GM21515 (cell line): ENCODE measurements around the gene KCNT1.

Experiments used
- ATAC-seq: cut with Tn5 transposase; IDR thresholded peaks from one replicate; pipeline ENCODE4 v1.9.1; 2021; ENCODE audit not compliant: unreplicated experiment

Gene KCNT1

GRCh38 chr9:135744333-135745070 lies 42.5 kb downstream of the KCNT1 start:
- ATAC-seq = no peak

GRCh38 chr9:135745189-135745588 lies 43.2 kb downstream of the KCNT1 start:
- no peak for ATAC-seq

GRCh38 chr9:135745686-135746324 lies 43.8 kb downstream of the KCNT1 start:
- ATAC-seq = no peak

DNA sequence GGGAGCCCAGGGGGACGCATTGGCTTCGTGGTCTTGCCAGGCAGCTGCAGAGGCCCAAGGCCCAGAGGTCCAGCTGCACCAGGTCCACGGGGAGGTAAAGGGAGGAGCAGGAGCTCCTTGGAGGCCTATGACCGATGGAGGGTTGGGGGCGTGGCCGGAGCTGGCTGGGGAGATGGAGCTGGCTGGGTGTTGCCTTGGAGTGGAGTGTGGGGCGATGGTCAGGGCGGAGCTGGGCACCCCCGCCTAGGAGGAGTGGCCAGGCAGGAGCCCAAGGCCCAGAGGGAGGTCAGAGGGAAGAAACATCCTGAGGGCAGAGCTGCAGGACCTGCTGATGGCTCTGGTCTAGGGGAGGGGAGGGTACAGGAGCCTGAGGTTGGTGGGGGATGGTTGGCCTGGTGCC lies 44.6 kb downstream of the KCNT1 start:
- ATAC-seq = no peak

DNA sequence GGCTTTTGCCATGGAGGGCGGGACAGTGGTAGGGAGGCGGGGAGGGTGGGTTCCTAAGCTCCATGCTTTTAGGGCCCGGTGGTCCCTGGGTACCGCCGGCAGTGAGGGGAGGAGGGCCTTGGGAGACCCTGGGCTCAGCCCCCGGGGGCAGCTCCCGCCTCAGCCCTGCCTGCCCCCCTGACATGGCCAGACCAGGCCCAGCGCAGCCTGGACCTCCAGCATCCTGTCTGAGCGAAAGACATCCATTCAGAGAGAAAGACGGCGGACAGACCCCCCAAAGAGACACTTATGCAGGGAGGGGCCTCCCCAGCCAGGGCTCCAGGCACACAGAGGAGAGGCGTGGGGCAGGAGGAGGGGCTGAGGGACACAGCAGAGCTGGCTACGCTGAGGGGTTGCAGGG lies 45.3 kb downstream of the KCNT1 start:
- no peak for ATAC-seq

- ATAC-seq = no peak
Measured at GRCh38 chr9:135748676-135749075, 46.7 kb downstream of the KCNT1 start.

DNA sequence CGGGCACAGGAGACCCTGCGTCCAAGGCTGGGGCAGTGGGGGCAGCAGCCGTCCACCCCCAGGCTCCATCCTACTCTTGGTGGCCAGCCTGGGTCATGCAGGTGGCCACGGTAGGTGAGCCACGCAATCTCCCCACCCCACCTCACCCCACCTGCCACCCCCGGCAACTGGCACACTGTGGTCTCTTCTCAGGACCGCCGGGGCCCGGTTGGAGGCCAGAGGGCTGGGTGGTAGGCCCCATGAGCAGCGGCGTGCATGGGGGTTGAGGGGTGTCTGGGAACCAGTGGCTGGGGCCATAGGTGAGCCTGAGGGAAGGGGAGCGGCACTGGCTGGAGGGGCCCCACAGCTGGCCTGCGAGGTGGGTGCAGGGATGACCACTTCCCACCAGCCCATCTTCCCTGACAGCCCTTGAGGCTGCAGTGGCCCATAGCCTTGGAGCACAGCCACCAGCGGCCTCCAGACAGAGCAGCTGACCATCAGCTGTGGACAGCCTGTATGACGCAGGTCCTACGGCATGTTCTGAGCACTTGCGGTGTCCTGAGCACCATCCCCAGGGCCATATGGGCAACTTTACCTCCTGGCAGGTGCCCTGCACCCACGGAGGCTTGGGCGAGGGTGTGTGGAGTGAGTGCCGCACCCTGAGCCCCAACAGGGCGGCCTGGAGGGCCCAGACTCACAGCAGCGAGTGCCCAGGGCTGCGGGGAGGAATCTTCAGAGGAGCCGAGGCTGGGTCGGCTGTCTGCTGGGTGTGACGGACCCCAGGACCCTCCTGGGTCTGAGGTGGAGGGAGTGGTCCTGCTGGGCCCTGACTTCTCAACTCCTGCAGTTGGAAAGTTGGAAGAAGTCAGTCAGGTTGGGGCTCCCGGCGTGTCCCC lies 47.4 kb downstream of the KCNT1 start:
- no peak for ATAC-seq

DNA sequence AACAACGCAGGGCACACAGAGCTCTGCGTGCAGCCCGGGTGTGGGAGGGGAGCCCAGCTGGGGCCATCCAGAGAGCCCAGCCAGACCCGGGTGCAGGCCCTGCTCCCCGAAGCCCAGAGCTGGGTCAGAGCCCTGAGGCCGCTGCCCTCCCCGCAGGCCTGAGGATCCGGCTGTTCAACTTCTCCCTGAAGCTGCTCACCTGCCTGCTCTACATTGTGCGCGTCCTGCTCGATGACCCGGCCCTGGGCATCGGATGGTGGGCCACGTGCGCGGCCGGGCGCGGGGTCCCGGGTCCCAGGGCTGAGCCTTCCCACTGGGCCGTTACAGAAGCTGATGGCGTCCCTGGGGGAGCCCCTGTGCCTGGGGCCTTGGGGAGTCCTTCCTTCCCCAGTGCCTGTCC lies 48.8 kb downstream of the KCNT1 start:
- ATAC-seq = no peak

DNA sequence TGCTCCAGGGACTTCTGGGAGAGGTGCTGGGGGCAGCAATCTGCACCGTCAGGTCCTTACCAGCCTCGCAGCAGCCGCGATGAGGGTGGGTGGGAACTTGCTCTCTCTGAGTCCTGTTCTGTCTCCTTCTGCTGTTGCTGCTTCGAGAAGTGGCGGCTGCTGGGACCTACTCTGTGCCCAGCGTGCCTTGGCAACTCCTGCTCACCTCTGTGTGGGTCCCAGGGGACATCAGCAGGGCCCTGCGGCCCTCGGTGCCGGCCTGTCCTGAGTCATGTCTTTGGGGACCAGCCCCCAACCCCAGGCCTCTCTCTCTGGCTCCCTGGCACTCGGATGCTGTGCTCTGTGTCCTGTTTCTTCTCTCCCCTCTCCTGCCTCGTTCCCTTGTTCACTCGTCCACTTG lies 49.5 kb downstream of the KCNT1 start:
- no peak for ATAC-seq

DNA sequence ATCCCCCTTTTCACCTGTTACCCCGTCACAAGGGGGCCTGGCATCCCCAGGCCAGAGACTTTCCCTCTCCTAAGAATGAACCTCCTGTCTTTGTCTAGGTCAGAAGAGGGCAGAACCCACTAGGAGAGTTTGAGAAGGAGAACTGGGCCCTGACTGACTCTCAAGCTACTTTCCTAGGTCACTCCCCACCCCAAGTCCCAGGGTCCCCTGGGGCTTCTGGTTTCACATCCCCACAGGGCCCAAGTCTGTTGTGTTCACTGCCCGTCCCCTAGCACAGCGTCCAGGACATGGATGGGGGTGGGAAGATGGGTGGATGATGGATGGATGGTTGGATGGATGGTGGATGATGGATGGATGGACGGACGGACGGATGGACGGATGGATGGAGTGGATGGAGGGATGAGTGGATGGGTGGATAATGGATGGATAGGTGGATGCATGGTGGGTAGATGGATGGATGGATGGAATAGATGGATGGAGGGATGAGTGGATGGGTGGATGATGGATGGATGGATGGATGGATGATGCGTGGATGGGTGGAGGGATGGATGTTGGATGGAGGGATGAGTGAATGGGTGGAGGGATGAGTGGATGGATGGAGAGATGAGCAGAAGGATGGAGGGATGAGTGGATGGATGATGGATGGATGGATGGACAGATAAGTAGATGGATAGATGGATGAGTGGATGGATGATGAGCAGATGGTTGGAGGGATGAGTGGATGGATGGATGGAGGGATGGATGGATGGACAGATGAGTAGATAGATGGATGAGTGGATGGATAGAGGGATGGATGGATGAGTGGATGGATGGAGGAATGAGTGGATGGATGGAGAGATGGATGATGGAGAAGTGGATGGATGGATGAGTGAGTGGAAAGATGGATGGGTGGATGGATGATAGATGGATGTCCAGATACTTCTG lies 50.6 kb downstream of the KCNT1 start:
- ATAC-seq = no peak

DNA sequence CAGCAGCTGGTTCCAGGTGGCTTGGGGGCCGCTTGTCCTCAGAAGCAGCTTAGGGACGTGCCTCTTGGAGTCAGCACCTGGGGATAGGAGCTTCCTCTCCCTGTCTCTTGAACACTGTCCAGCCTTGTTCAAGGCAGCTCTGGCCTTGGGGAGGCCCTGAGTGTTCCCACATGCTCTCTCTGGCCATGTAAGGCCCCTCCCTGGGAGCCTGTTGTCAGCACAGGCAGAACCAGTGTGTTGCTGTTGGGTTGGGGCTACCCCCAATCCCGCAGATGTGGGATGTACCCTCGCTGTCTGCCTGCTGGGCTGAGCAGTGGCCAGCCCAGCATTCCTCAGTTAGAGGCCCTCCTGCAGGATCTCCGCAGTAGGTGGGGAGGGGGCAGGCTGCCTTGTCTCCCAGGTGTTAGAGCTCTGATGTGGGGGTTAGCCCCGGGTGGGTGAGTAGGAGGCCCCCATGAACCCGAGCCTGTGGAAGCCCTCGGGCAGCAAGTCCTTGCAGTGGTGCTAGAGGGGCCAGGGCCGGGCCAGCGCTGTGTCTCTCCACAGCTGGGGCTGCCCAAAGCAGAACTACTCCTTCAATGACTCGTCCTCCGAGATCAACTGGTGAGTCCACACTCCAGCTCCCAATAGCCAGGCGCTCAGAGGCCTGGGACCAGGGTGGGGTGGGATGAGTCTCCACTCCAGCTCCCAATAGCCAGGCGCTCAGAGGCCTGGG lies 51.6 kb downstream of the KCNT1 start:
- no peak for ATAC-seq

GRCh38 chr9:135756576-135756975 lies 54.6 kb downstream of the KCNT1 start:
- ATAC-seq = no peak

GRCh38 chr9:135757356-135757755 lies 55.4 kb downstream of the KCNT1 start:
- ATAC-seq = no peak

GRCh38 chr9:135758056-135758455 lies 56.1 kb downstream of the KCNT1 start:
- ATAC-seq = no peak

DNA sequence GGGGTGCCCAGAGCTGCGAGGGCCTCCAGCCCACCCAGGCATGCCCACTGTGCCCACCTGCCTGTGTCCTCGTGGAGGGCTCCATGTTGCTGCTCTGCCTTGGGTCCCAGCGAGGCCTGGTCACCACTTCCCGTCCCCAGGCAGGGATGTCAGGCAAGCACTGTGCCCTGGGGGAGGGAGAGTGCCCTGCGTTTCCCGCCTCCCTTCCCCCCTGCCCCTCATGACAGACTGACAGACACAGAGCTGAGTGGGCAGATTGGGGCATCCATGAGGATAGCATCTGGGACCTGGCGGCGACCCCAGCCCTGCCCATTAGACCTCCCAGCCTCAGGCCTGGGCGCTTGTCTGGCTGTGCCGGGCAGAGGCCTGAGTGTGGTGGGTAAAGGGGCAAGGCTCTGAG lies 56.9 kb downstream of the KCNT1 start:
- ATAC-seq = no peak

DNA sequence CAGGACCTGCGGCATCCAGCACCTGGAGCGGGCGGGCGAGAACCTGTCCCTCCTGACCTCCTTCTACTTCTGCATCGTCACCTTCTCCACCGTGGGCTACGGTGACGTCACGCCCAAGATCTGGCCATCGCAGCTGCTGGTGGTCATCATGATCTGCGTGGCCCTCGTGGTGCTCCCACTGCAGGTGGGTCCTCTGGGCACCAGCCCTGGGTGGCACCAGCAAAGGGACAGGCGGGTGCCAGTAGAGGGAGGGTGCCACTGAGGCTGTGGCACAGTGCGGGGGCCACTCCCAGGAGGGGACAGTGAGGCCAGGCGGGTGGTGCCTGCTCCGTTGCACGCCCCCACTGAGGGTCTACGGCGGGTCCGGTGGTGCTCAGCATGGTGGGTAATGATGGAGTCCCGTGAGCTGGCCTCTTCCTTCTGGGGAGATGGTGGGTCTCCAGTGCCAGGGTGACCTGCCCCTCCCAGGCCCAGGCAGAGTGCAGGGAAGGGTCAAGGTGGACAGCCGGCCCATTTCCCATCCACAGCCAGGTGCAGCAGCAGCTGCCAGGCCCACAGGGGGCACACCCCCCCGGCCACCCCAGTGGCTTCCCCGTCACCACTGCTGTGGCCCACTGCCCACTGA lies 57.8 kb downstream of the KCNT1 start:
- ATAC-seq = no peak

DNA sequence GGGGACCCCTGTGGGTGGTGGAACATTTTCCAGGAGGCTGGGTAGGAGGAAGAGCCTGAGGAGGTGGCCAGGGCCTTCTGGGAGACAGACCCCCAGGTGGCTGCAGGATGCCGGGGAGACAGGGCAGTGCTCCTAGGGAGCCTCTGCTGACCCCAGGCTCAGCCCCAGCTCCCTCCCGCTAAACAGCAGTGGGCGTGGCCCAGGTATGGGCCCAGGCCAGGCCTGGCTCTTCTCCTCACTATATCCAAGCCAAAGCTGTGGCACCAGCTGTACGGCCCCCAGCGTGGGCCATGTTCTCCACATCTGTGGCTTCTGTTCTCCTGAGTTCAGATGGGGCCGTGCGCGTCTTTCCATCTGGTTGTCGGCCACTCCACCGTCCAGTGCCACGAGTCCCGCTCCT lies 58.5 kb downstream of the KCNT1 start:
- no peak for ATAC-seq

- ATAC-seq = no peak
Measured at GRCh38 chr9:135761150-135761844, 59.3 kb downstream of the KCNT1 start.

DNA sequence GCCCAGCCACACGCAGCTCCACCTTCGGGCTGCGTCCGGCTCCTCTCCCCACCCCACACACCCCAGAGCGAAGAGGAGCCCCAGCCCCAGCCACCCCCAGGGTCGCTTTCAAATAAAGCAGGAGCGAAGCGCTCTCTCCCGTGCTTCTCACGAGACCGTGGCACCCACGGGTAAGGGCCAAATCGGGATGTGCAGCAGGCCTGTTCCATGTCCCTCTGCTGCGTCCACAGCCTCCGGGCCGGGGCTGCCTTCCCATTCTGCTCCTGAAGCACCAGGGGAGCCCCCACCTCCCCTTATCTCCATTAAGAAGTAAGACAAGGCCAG lies 59.8 kb downstream of the KCNT1 start:
- no peak for ATAC-seq
